SKM-1 (cell line): Measurements from ENCODE around the gene CERT1.
A peak's percentile ranks its signal among the peaks of the same experiment; 100 is the strongest.
"Not testable (repeated sequence)": the region's sequence is repeated elsewhere in the genome, so short reads cannot be mapped to it uniquely, and the experiment has no call there.

ENCODE experiments used
- DNase-seq: peaks from one replicate; lab custom pipeline; 2025; ENCODE audit not compliant: unreplicated experiment; lab: John Stamatoyannopoulos, UW

CERT1 gene

DNA sequence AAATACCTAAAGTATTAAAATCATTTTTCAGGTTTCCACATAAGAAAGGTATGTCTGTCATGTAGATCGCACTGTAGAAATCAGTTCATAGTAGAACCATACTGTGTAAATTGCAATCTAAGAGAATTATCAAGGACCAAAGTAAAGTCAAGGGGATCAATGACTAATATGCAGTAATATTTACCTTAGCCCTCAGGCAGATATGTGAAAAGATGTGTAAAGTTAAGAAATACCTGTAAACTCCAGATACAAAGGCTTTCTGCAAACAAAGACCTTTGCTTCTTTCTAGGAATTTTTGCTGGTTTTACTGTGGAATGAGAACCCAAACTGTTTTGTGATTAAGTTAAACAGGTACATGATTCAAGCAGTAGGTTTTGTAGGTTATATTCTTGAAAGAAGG is 11.8 kb upstream of the CERT1 start:
- DNase-seq, result no peak

DNA sequence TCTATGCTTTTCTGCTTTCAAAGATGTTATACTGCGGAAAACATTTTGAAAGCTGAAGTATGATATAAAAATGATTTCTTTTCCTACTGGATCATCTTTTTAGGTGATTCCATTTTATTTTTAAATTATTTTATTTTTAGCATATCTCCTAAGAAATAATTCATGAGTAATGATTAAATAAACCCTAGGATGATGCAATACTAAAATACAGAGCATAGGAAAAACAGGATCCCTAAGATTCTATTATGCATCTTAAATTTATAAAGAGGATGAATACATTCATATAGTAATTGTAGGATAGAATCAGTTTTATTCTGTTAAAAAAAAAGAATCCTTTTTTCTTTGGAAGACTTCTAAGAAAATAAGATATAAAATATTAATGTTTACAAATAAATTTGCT is 11.1 kb upstream of the CERT1 start:
- no peak for DNase-seq

DNA sequence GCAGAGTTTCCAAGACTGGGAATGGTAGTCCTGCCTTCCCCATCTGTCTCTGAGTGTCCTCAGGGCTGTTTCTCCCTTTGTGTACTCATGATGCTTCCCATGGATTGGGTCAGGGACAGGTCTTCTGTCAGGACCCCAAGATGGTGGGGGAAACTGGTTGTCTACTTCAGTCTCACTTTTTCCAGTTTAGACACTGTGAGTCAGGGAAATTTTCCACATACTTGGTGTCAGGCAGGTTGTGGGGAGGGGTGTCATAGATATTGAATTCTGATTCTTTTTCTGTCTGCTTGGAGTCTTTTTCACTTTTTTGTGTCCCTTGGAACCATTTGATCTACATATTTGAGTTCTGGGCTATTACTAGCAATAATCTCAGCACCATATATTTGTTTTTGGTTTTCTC is 10.6 kb upstream of the CERT1 start:
- DNase-seq, result no peak

DNA sequence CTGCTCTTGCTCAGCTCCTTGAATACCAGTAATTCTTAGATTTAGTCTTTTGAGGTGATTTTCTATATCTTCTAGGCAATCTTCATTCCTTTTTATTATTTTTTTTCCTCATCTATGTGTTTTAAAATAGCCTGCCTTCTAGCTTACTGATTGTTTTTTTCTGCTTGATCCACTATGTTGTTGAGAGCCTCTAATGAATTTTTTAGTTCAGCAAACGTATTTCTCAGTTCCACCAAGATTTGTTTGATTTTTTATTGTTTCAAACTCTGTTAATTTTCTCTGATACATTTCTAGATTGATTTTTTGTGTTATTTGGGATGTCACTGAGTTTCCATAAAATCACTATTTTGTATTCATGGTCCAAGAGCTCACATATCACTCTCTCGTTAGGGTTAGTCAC is 9.8 kb upstream of the CERT1 start:
- DNase-seq, result no peak

DNA sequence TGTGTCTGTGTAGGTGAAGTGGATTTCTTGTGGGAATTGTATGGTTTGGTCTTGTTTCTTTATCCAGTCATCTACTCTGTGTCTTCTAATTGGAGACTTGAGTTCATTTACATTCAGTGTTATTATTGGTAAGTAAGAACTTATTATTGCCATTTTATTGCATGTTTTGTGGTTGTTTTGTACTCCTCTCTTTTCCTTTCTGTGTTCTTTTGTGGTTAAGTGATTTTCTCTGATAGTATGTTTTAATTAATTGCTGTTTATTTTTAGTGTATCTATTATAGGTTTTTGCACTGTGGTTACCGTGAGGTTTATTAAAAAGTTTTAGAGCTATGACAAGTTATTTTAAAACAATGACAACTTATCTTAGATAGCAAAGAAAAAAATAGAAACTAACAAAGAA is 8.3 kb upstream of the CERT1 start:
- DNase-seq, result no peak

DNA sequence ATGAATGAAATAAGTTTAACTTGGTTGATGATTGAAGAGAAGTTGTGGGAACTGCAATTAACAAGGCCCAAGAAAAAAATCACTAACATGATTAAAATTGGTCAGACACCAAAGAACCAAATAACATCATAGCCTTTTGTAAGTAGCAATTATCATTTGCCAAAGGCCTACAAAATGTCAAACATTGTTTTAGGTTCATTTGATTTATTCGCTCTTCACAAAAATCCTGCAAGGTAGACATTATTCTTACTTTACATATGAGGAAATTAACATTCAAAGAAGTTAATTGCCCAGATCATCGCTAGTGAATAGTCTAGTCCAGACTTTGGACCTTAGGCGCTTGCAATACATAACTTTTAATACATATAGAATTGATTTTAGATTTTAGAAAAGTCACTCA is 2.9 kb upstream of the CERT1 start:
- DNase-seq, result no peak

DNA sequence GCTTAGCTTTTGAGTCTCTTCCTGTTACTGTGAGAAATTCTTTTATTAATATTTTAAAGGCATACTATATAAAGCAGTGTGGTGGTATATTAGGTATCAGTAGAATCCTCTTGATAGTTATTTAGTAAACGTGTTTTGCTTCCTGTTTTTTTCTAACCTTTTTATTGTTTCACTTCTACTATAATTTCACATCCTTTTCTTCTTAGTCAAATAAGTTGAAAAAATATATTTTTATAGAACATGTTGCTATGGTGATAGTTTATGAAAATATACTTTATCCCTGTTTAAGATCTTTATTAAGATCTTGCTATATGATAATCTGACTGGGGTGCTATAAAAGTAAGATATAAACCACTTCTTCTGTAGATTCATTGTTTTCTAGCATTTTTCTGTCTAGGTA is 2.4 kb upstream of the CERT1 start:
- no peak for DNase-seq

DNA sequence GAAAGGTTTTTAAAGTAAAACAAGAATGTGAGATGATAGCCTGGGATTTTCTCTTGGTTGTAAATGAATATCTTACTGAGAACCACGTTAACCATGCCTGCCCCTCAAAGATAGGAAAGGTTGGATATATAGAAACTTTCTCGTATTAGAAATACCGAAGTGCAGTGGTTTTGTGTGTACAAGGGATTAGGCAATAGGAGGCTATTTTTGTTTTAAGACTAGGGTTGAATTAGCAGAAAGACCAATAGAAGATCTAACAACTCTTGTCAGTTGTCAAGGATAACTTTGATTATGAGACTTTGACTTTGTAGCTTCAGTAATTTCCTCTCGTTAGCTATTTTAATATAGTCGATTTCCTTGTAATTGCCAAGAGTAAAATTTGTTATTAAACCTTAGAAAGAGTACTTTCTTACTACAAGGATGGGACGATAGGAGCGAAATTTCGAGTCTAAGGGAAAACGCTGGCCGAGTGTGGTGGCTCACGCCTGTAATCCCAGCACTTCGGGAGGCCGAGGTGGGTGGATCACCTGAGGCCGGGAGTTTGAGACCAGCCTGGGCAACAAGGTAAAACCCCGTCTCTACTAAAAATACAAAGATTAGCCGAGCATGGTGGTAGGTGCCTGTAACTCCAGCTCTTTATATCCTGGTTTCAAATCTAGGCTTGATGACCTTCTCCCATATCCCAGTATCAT is 1.1 kb upstream of the CERT1 start:
- no peak for DNase-seq

DNA sequence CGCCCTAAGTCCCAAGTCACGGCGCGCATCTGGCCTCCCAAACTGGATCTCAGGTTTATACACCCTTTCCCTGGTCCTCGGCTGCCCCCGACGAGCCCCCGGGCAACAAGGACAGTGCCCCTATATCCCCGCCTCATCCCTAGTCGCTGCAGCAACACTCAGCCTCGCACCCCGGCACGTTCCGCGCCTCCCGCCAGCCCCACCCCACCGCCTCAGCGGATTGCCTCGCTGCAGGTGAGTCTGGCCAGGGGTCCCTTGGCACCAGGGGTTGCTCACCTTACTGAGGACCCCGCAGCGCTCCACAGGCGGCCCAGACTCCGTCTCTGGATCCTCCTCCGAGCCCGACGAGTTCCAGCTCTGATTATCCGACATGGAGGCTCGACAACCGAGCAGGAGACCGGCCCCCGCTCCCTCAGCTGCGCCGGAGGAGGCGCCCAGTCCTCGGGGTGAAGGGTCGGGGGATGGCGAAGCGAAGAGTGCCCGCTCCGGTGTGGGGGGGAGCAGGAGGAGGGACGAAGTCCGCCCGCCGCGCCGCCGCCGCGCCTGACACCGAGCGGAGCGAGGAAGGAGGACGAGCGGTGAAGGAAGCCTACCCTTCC is 494 bp downstream of the CERT1 start:
- no peak for DNase-seq

DNA sequence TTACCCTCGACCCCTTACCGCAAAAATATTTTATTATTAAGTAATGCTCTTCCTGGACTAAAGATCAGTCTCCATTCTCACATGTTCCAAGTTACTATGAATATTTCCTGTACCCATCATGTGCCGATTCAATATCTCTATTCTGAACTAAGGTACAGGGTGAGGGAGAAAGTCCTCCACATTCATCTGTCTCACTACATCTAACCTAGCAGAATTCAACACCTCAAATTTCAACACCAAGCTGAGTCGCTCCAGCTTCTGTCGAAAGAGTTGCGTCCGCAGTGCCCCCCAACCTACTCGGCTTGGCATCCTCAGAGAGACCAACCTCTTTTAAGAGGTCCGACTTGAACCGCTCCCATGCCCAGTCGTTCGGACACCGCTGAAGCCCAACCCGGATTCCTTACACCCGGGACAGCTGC is 1.0 kb downstream of the CERT1 start:
- DNase-seq, result no peak

DNA sequence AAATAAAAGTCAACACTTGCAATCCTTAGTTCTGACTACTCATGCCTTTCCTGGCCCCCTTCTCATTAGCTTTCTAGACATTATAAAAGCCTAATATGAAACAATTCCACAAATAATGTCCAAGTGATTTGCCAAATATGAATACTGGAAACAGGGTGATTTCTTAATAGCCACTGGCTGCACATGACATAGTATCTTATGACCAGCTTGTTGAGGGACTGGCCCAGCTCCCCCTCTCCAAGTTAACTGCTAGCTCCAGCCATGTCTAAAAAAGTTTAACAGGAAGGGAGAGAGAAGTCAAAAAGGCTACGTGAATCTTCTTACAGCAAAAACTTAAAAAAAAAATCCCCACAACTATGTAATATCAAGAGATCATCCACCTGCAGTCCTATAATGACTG is 1.5 kb downstream of the CERT1 start:
- DNase-seq, result no peak

DNA sequence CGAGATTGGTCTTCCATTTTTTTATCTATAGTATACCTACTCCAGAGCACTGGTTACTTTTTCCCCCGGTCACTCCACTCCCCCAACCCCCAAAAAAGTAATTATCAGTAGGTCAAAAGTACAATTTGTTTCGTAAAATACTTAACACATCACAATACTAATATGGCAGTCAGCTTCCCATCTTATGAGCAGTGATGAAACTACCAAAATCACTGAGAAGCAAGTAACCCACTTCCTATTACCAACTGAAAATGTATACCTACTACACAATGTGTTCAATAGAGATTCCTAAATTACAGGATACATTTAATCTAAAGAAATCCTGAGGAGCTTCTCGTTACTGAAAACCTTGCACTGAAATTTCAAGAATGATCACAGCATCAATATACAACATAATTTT is 1.9 kb downstream of the CERT1 start:
- DNase-seq, result peak; percentile 23

DNA sequence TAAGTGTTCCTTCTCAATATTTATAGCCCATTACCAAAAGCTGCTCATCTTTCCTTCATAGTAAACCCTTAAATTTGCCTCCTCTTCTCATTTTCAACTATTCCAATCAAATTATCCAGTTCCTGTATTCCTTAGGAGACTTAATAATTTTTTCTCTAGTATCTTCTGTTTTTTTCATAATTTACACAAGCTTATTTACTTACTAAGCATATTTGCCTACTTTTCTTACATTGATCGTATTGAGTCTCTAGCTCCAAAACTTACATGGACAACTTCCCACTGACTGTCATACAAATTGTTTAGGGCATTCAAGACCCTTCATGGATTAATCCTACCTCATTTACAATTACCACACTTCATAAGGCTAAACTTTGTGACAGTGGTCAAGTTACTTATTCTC is 3.6 kb downstream of the CERT1 start:
- no peak for DNase-seq

DNA sequence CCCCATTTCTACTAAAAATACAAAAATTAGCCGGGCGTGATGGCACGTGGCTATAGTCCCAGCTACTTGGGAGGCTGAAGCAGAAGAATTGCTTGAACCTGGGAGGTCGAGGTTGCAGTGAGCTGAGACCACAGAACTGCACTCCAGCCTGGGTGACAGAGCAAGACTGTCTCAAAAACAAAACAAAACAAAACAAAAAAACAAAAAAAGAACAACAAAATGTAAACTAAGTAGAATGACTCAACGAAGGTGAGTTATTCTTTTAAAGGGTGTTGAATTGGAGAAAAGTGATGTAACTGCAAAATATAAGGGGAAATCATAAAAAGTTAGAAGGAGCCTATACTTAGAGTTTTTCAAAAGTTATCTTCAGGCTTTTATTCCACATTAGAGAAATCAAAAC is 6.3 kb downstream of the CERT1 start:
- DNase-seq, result not testable (repeated sequence)

DNA sequence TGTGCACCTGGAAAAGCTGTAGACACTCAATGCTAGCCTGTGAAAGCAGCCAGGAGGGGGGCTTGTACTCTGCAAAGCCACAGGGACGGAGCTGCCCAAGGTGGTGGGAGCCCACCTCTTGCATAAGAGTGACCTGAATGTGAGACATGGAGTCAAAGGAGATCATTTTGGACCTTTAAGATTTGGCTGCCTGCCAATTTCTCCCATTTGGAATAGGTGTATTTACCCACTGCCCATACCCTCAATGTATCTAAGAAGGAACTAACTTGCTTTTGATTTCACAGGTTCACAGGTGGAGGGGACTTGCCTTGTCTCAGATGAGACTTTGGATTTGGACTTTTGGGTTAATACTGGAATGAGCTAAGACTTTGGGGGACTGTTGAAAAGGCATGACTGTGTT is 12.6 kb downstream of the CERT1 start:
- not testable (repeated sequence) for DNase-seq

DNA sequence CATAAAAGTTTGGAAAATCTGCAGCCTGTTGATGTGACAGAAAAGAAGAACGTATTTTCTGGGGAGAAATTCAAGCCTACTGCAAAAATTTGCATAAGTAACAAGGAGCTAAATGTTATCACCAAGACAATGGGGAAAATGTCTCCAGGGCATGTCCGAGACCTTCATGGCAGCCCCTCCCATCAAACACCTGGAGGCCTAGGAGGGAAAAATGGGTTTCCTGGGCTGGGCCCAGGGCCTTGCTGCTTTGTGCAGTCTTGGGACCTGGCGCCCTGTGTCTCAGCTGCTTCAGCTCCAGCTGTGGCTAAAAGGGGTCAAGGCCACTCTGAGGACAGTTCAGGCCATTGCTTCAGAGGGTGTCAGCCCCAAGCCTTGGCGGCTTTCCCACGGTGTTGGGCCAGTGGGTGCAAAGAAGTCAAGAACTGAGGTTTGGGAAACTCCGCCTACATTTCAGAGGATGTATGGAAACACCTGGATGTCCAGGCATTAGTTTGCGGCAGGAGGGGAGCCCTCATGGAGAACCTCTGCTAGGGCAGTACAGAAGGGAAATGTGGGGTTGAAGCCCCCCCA is 13.1 kb downstream of the CERT1 start:
- no peak for DNase-seq

DNA sequence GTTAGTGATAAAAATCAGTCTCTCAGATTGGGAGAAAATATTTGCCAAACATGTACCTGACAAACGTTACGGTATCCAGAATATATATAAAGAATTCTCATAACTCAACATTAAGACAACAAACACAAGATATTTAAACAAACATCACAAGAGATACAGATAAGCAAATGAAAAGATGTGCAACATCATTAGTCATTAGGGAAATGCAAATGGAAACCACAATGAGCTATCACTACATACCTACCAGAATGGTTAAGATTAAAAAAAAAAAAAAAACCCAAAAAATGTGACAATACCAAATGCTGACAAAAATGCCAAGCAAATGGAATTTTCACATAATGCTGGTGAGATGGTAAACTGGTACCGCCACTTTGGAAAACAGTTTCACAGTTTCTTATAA is 15.4 kb downstream of the CERT1 start:
- DNase-seq, result no peak

DNA sequence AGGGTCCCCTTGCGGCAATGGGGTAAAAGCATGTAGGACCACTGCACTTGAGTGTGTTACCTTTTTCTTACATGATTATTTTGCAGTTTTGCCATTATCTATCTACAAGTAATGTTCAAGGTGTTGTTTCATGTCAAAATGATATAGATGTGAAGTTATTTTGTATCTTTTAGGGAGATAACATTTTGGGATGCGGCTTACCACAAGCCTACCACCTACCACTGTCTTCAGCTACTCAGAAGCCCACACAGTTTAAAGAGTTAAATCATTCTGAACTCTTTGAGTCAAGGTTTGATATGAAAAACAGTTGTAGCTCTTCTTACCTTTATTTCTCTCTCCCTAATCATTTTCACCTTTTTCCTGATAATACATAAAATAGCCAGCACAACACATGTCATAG is 19.8 kb downstream of the CERT1 start:
- DNase-seq, result no peak

DNA sequence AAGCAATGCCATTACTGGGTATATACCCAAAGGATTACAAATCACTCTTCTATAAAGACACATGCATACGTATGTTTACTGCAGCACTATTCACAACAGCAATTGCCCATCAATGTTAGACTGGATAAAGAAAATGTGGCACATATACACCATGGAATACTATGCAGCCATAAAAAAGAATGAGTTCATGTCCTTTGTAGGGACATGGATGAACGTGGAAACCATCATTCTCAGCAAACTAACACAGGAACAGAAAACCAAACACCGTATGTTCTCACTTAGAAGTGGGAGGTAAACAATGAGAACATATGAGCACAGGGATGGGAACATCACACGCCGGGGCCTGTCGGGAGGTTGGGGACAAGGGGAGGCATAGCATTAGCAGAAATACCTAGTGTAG is 21.6 kb downstream of the CERT1 start:
- DNase-seq, result not testable (repeated sequence)

DNA sequence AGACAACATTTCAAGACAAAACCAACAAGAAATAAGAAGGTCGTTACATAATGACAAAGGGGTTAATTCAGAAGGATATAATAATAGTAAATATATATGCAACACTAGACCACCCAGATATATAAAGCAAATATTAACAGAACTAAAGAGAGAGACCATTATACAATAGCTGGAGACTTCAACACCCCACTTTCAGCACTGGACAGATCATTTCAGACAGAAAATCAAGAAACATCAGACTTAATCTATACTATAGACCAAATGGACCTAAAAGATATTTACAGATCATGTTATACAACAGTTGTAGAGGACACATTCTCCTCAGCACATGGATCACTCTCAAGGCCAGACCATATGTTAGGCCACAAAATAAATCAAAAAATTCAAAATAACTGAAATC is 26.8 kb downstream of the CERT1 start:
- DNase-seq, result no peak

DNA sequence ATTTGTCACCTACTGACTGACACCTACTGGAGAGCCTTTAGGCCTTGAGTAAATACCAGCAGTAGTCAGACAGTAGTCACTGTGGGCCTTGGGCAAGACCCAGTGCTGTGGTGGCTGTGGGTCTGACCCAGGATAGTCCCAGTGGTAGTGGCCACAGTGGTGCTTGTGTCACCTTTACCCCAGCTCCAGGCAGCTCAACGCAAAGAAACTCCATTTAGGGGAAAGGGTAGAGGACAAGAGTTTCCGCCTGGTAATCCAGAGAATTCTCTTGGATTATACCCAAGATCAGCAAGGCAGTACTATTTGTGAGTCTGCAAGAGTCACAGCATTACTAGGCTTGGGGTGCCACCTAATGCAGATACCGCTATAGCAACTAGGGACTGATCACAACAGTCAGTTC is 28.9 kb downstream of the CERT1 start:
- DNase-seq, result no peak

DNA sequence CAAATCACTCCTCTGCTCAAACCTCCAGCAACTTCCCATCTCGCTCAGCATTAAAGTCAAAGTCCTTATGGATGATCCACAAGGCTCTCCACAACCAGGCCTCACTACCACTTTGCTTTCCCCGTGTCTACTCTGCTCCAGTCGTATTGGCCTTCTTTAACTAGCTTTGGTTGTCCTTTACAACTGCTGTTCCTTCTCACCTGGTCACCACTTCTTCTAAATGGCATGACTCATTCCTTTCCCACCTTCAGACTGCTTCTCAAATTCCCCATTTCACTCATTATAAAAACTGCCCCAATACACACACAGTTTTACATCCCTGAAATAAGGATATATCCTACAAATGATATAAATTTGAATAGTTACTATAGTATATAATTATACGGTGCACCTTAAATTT is 30.4 kb downstream of the CERT1 start:
- no peak for DNase-seq

DNA sequence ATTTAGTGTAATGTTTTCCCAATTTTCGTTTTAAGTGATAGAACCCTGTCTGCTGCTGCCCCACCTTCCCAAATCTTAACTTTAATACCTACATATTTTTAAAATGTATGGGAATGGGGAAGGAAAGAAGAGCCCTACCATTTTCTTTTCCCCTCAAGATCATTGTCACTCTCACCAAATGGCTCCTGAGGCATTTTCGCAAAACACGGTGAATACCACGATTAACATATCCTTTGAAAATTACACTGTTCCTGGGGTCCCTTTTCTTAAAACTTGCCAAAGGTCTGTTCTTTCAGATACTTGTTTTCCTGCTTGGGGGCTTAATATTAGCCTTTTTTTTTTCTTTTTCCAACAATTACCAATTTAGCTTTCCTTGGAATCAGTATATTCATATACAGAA is 36.1 kb downstream of the CERT1 start:
- no peak for DNase-seq
